ENCODE measurements around the gene PDIA5. TPM values are rescaled to one million over a fixed set of nuclear protein-coding genes. Genes with fewer than 3 reads are reported as not detected.
A peak's percentile ranks its signal among the peaks of the same experiment; 100 is the strongest.

PDIA5 gene
- total RNA-seq: 10 to 100 TPM; 25.1 to 38.8 (median 32.9) TPM

GRCh38 chr3:123066896-123067688 lies at the start of gene PDIA5:
PDIA5 (plus strand) TSS chr3:123067025; CDS start chr3:123067165, 140 bp downstream.
- Histone ChIP-seq H3K27ac (peak within 1 kb of the TSS; percentile 71 to 84 (median 80)), H3K4me1 (peaks cover 23 to 44% (median 33%) of the 10 kb centered on the region in 4 donors), H3K4me3 (peak within 1 kb of the TSS; percentile 43 to 95 (median 65)), H3K9me3 (no peaks in the 10 kb centered on the region), H3K27me3 (no peaks in the 10 kb centered on the region), H3K36me3 (no peaks in the 10 kb centered on the region)
- DNase-seq (peak; percentile 95 to 96), ATAC-seq (ENCODE audit: low FRiP score in 2 of 2) (peak; percentile 90 to 97)
- 0 to 1% methylated on average over 13 to 33 of the region's 72 CpGs for WGBS, 2 donors
- TF ChIP-seq POLR2AphosphoS5 (IDR thresholded peaks at IDR 0.05) (peak; percentile 75 to 92), CTCF (IDR thresholded peaks at IDR 0.05) (no peak), EP300 (IDR thresholded peaks at IDR 0.05) (no peak), POLR2A (IDR thresholded peaks at IDR 0.05) (peak in 2 of 4 donors; percentile 70 to 86)

DNA sequence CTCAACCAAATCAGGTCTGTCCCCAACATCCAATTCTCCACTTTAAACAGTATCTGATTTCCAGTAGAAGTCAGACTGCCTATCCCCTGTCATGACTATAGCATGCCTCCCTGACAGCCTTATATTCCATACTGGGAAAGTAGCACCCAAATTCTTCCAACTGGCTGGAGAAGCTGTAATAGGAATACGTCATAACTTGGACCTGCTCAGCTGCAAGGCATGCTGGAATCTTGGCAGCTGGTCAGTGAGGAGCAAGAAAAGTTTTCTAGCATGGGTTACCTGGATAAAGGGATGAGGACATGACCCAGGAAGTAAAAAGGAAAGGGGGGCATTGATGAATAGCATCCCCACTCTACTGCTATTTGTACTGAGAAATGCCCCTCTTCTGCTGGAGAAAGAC lies 48.1 kb upstream of the PDIA5 start:
- H3K9me3 ChIP-seq: no peaks in the 10 kb centered on the region
- no peaks in the 10 kb centered on the region for H3K27me3 ChIP-seq
- WGBS, 2 donors: 62 to 80% methylated on average over 1 of the region's 1 CpG
- TF ChIP-seq CTCF (IDR thresholded peaks at IDR 0.05) (no peak), EP300 (IDR thresholded peaks at IDR 0.05) (no peak), POLR2A (IDR thresholded peaks at IDR 0.05) (no peak), POLR2AphosphoS5 (IDR thresholded peaks at IDR 0.05) (no peak)
- DNase-seq: no peak
- H3K4me1 ChIP-seq: peaks cover 0 to 8% (median 0%) of the 10 kb centered on the region in 4 donors
- H3K36me3 ChIP-seq: no peaks in the 10 kb centered on the region
- ATAC-seq (ENCODE audit: low FRiP score in 2 of 2): no peak
- H3K27ac ChIP-seq: no peak overlapping the region
- H3K4me3 ChIP-seq: no peak overlapping the region

DNA sequence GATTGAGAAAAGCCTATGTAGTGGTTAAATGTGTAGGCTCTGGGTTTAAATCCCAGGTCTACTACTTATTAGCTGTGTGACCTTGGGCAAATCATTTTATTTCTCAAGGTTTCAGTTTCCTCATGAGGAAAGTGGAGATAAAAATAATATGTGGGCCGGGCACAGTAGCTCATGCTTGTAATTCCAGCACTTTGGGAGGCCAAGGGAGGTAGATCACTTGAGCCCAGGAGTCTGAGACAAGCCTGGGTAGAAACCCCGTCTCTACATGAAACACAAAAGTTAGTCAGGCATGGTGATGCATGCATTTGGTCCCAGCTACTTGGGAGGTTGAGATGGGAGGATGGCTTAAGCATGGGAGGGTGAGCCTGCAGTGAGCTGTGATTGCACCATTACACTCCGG lies 47.7 kb upstream of the PDIA5 start:
- no peak for DNase-seq
- no peaks in the 10 kb centered on the region for H3K9me3 ChIP-seq
- H3K4me1 ChIP-seq: peaks cover 0 to 8% (median 0%) of the 10 kb centered on the region in 4 donors
- H3K27ac ChIP-seq: no peak overlapping the region
- H3K36me3 ChIP-seq: no peaks in the 10 kb centered on the region
- H3K4me3 ChIP-seq: no peak overlapping the region
- TF ChIP-seq POLR2A (IDR thresholded peaks at IDR 0.05) (no peak), POLR2AphosphoS5 (IDR thresholded peaks at IDR 0.05) (no peak)
- ATAC-seq (ENCODE audit: low FRiP score in 2 of 2): no peak
- H3K27me3 ChIP-seq: no peaks in the 10 kb centered on the region
- 84 to 88% methylated on average over 3 of the region's 3 CpGs for WGBS, 2 donors

DNA sequence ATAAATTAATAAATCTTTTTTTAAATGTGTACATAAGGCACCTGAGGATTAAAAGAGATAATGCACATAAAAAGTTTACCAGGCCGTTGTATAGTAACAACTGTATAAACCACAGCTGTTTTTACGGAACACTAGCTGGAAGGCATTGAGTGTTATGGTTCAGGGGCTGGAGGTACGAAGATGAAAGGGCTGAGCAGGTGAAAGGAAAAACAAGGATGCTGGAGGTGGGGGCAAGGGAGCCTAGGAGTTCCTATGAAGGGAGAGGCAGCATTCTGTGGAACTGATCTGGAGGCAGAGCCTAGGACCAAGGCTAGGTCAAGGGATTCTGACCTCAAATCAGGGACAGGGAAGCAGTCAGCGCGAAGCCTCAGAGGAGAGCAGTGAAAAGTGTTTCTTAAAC lies 47.2 kb upstream of the PDIA5 start:
- H3K27ac ChIP-seq: no peak overlapping the region
- H3K27me3 ChIP-seq: no peaks in the 10 kb centered on the region
- ATAC-seq (ENCODE audit: low FRiP score in 2 of 2) (no peak), DNase-seq (no peak)
- H3K36me3 ChIP-seq: no peaks in the 10 kb centered on the region
- no peak for TF ChIP-seq EP300 (IDR thresholded peaks at IDR 0.05)
- WGBS, 2 donors: 92 to 95% methylated on average over 5 of the region's 5 CpGs
- H3K9me3 ChIP-seq: no peaks in the 10 kb centered on the region
- H3K4me1 ChIP-seq: peaks cover 0 to 8% (median 0%) of the 10 kb centered on the region in 4 donors
- H3K4me3 ChIP-seq: no peak overlapping the region

DNA sequence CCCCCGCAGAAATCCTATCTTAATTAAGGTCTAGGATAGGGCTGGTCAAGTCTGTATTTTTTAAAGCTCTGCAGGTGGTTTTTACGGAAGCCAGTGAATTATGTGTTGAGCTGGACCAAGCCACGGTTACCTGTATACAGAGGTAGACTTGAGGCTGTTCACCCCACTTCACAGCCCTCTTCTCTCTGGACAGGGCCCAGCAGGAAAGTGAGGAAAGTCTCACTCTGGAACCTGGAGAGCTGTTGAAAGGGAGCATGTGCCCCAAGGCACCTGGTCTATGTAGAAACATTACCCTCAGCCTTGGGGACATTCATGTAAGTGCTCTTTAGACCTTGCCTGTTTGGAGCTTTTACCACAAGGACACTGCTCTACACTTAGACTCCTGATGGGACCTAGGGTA lies 46.1 kb upstream of the PDIA5 start:
- Histone ChIP-seq H3K9me3 (no peaks in the 10 kb centered on the region), H3K4me1 (peaks cover 0 to 8% (median 0%) of the 10 kb centered on the region in 4 donors), H3K4me3 (no peak overlapping the region), H3K27me3 (peaks cover 0 to under 1% (median 0%) of the 10 kb centered on the region in 4 donors), H3K36me3 (no peaks in the 10 kb centered on the region), H3K27ac (no peak overlapping the region)
- ATAC-seq (ENCODE audit: low FRiP score in 2 of 2) (peak; percentile 42 to 82), DNase-seq (peak in 1 of 2 donors; percentile 77)
- 61 to 77% methylated on average over 3 of the region's 3 CpGs for WGBS, 2 donors
- TF ChIP-seq POLR2AphosphoS5 (IDR thresholded peaks at IDR 0.05) (peak in 1 of 2 donors; percentile 15), POLR2A (IDR thresholded peaks at IDR 0.05) (no peak), EP300 (IDR thresholded peaks at IDR 0.05) (peak in 1 of 4 donors; percentile 28)

- Histone ChIP-seq H3K27me3 (peaks cover 0 to 7% (median 2%) of the 10 kb centered on the region in 4 donors), H3K4me3 (no peak overlapping the region), H3K27ac (no peak overlapping the region), H3K4me1 (peaks cover 4 to 13% (median 5%) of the 10 kb centered on the region in 4 donors), H3K36me3 (no peaks in the 10 kb centered on the region), H3K9me3 (no peaks in the 10 kb centered on the region)
- WGBS, 2 donors: 87 to 94% methylated on average over 7 of the region's 7 CpGs
- ATAC-seq (ENCODE audit: low FRiP score in 2 of 2) (no peak), DNase-seq (no peak)
- no peak for TF ChIP-seq CTCF (IDR thresholded peaks at IDR 0.05)
- TF ChIP-seq POLR2A (IDR thresholded peaks at IDR 0.05): no peak
- no peak for TF ChIP-seq POLR2AphosphoS5 (IDR thresholded peaks at IDR 0.05)
- TF ChIP-seq EP300 (IDR thresholded peaks at IDR 0.05): no peak
Measured at GRCh38 chr3:123021388-123021787, 45.4 kb upstream of the PDIA5 start.

All from upper lobe of left lung (tissue), 6 donors.